Spleen (tissue), 7 donors: Measurements from ENCODE around the gene ARHGAP22.

ENCODE experiments used
- POLR2A ChIP-seq, 3 donors: fragments of 450-650 bp; IDR thresholded peaks; one replicate each; pipeline ENCODE4 v1.5.1; 2017; ENCODE audit warnings: antibody characterized with exemption in 3 of 3, mild to moderate bottlenecking in 1 of 3
- TF ChIP-seq, protein P1 (sequence below), 11 experiments: fragments of 200-600 bp in 7 of 11; fragments of 450-650 bp in 4 of 11; sonication (generic) in 4 of 11; IDR thresholded peaks in 8 of 11; conservative IDR thresholded peaks in 3 of 11; 1 replicate in 7 of 11; 2 replicates in 4 of 11; pipeline versions ENCODE4 v1.4.0 to v1.8.0; 2016 to 2021; ENCODE audit warnings: antibody characterized with exemption in 11 of 11, inconsistent platforms in 4 of 11, mild to moderate bottlenecking in 1 of 11
- donor health status: DM: no; HTN: no; CAD: no; lungs with moderate emphysema.
- donor health status: DM: no; HTN: no; CAD: no.
- donor health status: DM: no; HTN: no; CAD: no.

DNA sequence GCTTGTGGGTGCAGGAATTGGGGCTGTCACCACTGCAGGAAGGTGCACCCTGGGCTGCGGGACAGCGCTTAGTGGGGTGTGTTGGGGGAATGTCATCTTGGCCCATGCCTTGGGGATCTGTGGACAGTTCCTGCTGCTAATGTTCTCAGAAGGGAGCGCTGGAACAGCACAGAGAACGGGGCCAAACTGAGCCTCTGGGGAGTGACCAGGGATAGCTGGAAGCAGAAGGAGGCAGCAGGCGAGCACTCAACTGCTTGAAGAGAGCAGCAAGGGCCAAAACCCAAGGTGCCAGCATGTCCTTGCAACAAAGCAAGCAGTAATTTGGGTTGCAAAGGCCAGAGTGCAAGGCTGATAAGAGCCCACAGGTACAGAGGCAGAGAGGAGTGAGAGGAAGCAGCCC lies 48.5 kb upstream of the ARHGAP22 start:
- no peak for TF ChIP-seq POLR2A (IDR thresholded peaks at IDR 0.05)
- TF ChIP-seq, protein P1, sequence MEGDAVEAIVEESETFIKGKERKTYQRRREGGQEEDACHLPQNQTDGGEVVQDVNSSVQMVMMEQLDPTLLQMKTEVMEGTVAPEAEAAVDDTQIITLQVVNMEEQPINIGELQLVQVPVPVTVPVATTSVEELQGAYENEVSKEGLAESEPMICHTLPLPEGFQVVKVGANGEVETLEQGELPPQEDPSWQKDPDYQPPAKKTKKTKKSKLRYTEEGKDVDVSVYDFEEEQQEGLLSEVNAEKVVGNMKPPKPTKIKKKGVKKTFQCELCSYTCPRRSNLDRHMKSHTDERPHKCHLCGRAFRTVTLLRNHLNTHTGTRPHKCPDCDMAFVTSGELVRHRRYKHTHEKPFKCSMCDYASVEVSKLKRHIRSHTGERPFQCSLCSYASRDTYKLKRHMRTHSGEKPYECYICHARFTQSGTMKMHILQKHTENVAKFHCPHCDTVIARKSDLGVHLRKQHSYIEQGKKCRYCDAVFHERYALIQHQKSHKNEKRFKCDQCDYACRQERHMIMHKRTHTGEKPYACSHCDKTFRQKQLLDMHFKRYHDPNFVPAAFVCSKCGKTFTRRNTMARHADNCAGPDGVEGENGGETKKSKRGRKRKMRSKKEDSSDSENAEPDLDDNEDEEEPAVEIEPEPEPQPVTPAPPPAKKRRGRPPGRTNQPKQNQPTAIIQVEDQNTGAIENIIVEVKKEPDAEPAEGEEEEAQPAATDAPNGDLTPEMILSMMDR (IDR thresholded peaks at IDR 0.05 in 8 of 11, conservative IDR thresholded peaks at IDR 0.05 in 3 of 11) = no peak
